ENCODE results near the gene SNX22.

SNX22 gene

GRCh38 chr15:64197425-64197824 is 45.9 kb downstream of the SNX22 start:
- no peak for DNase-seq

GRCh38 chr15:64205202-64205601 is 53.7 kb downstream of the SNX22 start:
- DNase-seq = no peak
